ENCODE measurements around the gene INTS3.

GRCh38 chr1:153799016-153799415 is 71.2 kb downstream of the INTS3 start:
- no peak for TF ChIP-seq YY1 (IDR thresholded peaks at IDR 0.05; ENCODE audit: insufficient read depth, insufficient read length)
- TF ChIP-seq SUZ12 (IDR thresholded peaks at IDR 0.05; ENCODE audit: extremely low read depth, insufficient read depth, insufficient read length): no peak
- no peak for TF ChIP-seq ZNF274 (IDR thresholded peaks at IDR 0.05; ENCODE audit: low read depth, low read length)
